ENCODE data around the gene KLHL21. TPM values are rescaled to one million over a fixed set of nuclear protein-coding genes. Genes with fewer than 3 reads are reported as not detected.

The KLHL21 gene
- total and polyA plus RNA-seq, 9 of the 15 experiments (the other 6 are each of a cell fraction or from before 2014, with no cell fraction given): 2.1 to 42.1 (median 17.5) TPM

- Histone ChIP-seq H3K4me1 (replicated peaks in 1 of 2; ENCODE audit: control insufficient read depth in 2 of 2, insufficient read depth in 2 of 2, low read length in 2 of 2) (peaks cover 0 to 39% of the 10 kb centered on the region in 2 experiments; a peak in 1 of 5 replicates), H3K79me2 (ENCODE audit: control insufficient read depth, insufficient read depth, low read length) (peaks cover 16% of the 10 kb centered on the region), H3K27ac (ENCODE audit: extremely low read depth, low read depth, low read length) (no peak overlapping the region), H3K4me2 (ENCODE audit: insufficient read depth, low read length) (no peak overlapping the region), H3K36me3 (ENCODE audit: control insufficient read depth, insufficient read depth, low read length) (peaks cover 100% of the 10 kb centered on the region), H3K27me3 (ENCODE audit: control insufficient read depth in 2 of 2, insufficient read depth in 2 of 2, low read length in 2 of 2) (no peaks in the 10 kb centered on the region), H3K9me1 (ENCODE audit: control insufficient read depth, insufficient read depth, low read length) (peaks cover 9% of the 10 kb centered on the region), H2AFZ (ENCODE audit: low read depth, low read length) (no peak overlapping the region), H3K9me3 (replicated peaks; ENCODE audit: control insufficient read depth, insufficient read depth, low read depth, low read length) (no peaks in the 10 kb centered on the region), H3K9ac (ENCODE audit: insufficient read depth in 1 of 2, low read depth in 2 of 2, low read length in 2 of 2) (peak overlapping the region in 1 of 2 experiments; percentile 66; a peak in 1 of 4 replicates), H4K20me1 (replicated peaks; ENCODE audit: control insufficient read depth, insufficient read depth, low read length) (peaks cover 19% of the 10 kb centered on the region; the same call in 1 of the 2 replicates), H3K4me3 (no peak overlapping the region)
- DNase-seq (ENCODE audit: extremely low read depth in 1 of 4, low spot score in 3 of 4): no peak
- CTCF ChIA-PET (ENCODE audit: low intra/inter-chr PET ratio): no interaction called here
- intact Hi-C loops (cut with micrococcal nuclease): no loop called here
- no TSS peak for BruUV-seq (replicated peaks)
- ATAC-seq: no peak
- FAIRE-seq: no peak
- in situ Hi-C loops (cut with MboI): no loop called here
- POLR2A ChIA-PET: interaction anchor here (0.6 to 4.2 kb wide), 5 partner anchors 10 to 50 kb away, joined by 3 to 59 read pairs (median 7); partner anchors contain the start of genes KLHL21 and ZBTB48
- WGBS (ENCODE audit: insufficient coverage, low coverage, missing lambda C conversion rate): 95% methylated on average over 13 of the region's 13 CpGs
- TF ChIP-seq SNIP1 (IDR thresholded peaks at IDR 0.05; ENCODE audit: low read depth): no peak
- peak; percentile 69 for TF ChIP-seq POLR2G (IDR thresholded peaks at IDR 0.05; ENCODE audit: low read depth, low read length)
- peak; percentile 60; the same call in 1 of the 2 replicates for TF ChIP-seq RBFOX2 (IDR thresholded peaks at IDR 0.05; ENCODE audit: low read depth, low read length)
These were observed 11.4 kb downstream of the KLHL21 start for GRCh38 chr1:6591222-6591621.

- H3K36me3 ChIP-seq (ENCODE audit: control insufficient read depth, insufficient read depth, low read length): peaks cover 98% of the 10 kb centered on the region
- peaks cover 7 to 51% of the 10 kb centered on the region in 2 experiments; a peak in 4 of 5 replicates for H3K4me1 ChIP-seq (replicated peaks in 1 of 2; ENCODE audit: control insufficient read depth in 2 of 2, insufficient read depth in 2 of 2, low read length in 2 of 2)
- DNase-seq (ENCODE audit: extremely low read depth in 1 of 4, low spot score in 3 of 4): no peak
- H3K27ac ChIP-seq (ENCODE audit: extremely low read depth, low read depth, low read length): no peak overlapping the region; the same call in 2 of the 3 replicates
- intact Hi-C loops (cut with micrococcal nuclease) (no loop called here), in situ Hi-C loops (cut with MboI) (no loop called here)
- peak; percentile 46 for FAIRE-seq
- peak overlapping the region in 1 of 2 experiments; percentile 31; a peak in 1 of 4 replicates for H3K9ac ChIP-seq (ENCODE audit: insufficient read depth in 1 of 2, low read depth in 2 of 2, low read length in 2 of 2)
- CTCF ChIA-PET (ENCODE audit: low intra/inter-chr PET ratio): no interaction called here
- H2AFZ ChIP-seq (ENCODE audit: low read depth, low read length): no peak overlapping the region
- no peaks in the 10 kb centered on the region for H3K9me3 ChIP-seq (replicated peaks; ENCODE audit: control insufficient read depth, insufficient read depth, low read depth, low read length)
- no peaks in the 10 kb centered on the region for H3K27me3 ChIP-seq (ENCODE audit: control insufficient read depth in 2 of 2, insufficient read depth in 2 of 2, low read length in 2 of 2)
- 78% methylated on average over 7 of the region's 7 CpGs for WGBS (ENCODE audit: insufficient coverage, low coverage, missing lambda C conversion rate)
- POLR2A ChIA-PET: interaction anchor here (0.6 to 13.4 kb wide), 9 partner anchors 10 to 83 kb away, joined by 3 to 221 read pairs (median 4); partner anchors contain the start of genes KLHL21, NOL9 and ZBTB48
- H3K4me2 ChIP-seq (ENCODE audit: insufficient read depth, low read length): no peak overlapping the region
- H3K4me3 ChIP-seq: no peak overlapping the region
- H3K9me1 ChIP-seq (ENCODE audit: control insufficient read depth, insufficient read depth, low read length): peaks cover 15% of the 10 kb centered on the region
- no peak for ATAC-seq
- peaks cover 28% of the 10 kb centered on the region for H4K20me1 ChIP-seq (replicated peaks; ENCODE audit: control insufficient read depth, insufficient read depth, low read length)
- TF ChIP-seq POLR2AphosphoS5 (IDR thresholded peaks at IDR 0.05; ENCODE audit: control insufficient read depth, insufficient read depth, low read depth, low read length): 0 out of 2 replicates have a peak, but pooled peaks have one; percentile 27
- peak; percentile 15; the same call in 1 of the 2 replicates for TF ChIP-seq POLR2A (conservative IDR thresholded peaks at IDR 0.05)
- TF ChIP-seq PBX2 (CRISPR knock-in tag; IDR thresholded peaks at IDR 0.05; ENCODE audit: low read depth): no peak
- no peak for TF ChIP-seq PBX2 (tag; conservative IDR thresholded peaks at IDR 0.05; ENCODE audit: low read depth)
- 0 out of 2 replicates have a peak, but pooled peaks have one; percentile 26 for TF ChIP-seq GATA2 (CRISPR knock-in tag; IDR thresholded peaks at IDR 0.05)
- no TSS peak for BruUV-seq (replicated peaks)
- peaks cover 9% of the 10 kb centered on the region; the same call in 1 of the 3 replicates for H3K79me2 ChIP-seq (ENCODE audit: control insufficient read depth, insufficient read depth, low read length)
These were observed 12.6 kb downstream of the KLHL21 start for GRCh38 chr1:6590046-6590445.
